Measurements from ENCODE around the gene MUSK.

DNA sequence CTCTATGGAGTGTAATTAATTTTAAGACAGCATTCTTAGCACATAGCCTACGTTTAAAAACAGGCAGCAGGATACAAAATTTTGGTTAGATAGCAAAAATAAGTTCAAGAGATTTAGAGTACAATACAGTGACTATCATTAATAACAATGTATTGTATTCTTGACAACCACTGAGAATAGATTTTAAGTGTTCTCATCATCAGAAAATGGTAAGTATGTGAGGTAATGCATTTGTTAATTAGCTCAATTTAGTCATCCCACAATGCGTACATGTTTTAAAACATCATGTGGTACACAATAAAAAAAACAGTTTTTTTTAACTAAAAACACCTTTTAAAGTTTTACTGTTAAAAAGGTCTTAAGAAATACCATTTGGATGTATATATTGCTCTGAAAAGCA lies 94.2 kb downstream of the MUSK start:
- TF ChIP-seq, protein P1, sequence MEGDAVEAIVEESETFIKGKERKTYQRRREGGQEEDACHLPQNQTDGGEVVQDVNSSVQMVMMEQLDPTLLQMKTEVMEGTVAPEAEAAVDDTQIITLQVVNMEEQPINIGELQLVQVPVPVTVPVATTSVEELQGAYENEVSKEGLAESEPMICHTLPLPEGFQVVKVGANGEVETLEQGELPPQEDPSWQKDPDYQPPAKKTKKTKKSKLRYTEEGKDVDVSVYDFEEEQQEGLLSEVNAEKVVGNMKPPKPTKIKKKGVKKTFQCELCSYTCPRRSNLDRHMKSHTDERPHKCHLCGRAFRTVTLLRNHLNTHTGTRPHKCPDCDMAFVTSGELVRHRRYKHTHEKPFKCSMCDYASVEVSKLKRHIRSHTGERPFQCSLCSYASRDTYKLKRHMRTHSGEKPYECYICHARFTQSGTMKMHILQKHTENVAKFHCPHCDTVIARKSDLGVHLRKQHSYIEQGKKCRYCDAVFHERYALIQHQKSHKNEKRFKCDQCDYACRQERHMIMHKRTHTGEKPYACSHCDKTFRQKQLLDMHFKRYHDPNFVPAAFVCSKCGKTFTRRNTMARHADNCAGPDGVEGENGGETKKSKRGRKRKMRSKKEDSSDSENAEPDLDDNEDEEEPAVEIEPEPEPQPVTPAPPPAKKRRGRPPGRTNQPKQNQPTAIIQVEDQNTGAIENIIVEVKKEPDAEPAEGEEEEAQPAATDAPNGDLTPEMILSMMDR (IDR thresholded peaks at IDR 0.05), result no peak
- TF ChIP-seq RAD21 (conservative IDR thresholded peaks at IDR 0.05 in 1 of 2, IDR thresholded peaks at IDR 0.05 in 1 of 2) (no peak), POLR2A (IDR thresholded peaks at IDR 0.05; ENCODE audit: low read length) (no peak), HOXA7 (CRISPR knock-in tag; IDR thresholded peaks at IDR 0.05) (no peak), CEBPB (IDR thresholded peaks at IDR 0.05) (no peak), MAFK (IDR thresholded peaks at IDR 0.05; ENCODE audit: partially characterized antibody) (no peak), HDAC2 (IDR thresholded peaks at IDR 0.05) (no peak), PHF8 (IDR thresholded peaks at IDR 0.05; ENCODE audit: borderline replicate concordance, low read depth) (no peak), JUN (IDR thresholded peaks at IDR 0.05) (no peak), CBX2 (IDR thresholded peaks at IDR 0.05; ENCODE audit: borderline replicate concordance, low read depth) (no peak)
- TF ChIP-seq, protein P2, sequence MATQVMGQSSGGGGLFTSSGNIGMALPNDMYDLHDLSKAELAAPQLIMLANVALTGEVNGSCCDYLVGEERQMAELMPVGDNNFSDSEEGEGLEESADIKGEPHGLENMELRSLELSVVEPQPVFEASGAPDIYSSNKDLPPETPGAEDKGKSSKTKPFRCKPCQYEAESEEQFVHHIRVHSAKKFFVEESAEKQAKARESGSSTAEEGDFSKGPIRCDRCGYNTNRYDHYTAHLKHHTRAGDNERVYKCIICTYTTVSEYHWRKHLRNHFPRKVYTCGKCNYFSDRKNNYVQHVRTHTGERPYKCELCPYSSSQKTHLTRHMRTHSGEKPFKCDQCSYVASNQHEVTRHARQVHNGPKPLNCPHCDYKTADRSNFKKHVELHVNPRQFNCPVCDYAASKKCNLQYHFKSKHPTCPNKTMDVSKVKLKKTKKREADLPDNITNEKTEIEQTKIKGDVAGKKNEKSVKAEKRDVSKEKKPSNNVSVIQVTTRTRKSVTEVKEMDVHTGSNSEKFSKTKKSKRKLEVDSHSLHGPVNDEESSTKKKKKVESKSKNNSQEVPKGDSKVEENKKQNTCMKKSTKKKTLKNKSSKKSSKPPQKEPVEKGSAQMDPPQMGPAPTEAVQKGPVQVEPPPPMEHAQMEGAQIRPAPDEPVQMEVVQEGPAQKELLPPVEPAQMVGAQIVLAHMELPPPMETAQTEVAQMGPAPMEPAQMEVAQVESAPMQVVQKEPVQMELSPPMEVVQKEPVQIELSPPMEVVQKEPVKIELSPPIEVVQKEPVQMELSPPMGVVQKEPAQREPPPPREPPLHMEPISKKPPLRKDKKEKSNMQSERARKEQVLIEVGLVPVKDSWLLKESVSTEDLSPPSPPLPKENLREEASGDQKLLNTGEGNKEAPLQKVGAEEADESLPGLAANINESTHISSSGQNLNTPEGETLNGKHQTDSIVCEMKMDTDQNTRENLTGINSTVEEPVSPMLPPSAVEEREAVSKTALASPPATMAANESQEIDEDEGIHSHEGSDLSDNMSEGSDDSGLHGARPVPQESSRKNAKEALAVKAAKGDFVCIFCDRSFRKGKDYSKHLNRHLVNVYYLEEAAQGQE (IDR thresholded peaks at IDR 0.05), result no peak
- TF ChIP-seq, protein P3, sequence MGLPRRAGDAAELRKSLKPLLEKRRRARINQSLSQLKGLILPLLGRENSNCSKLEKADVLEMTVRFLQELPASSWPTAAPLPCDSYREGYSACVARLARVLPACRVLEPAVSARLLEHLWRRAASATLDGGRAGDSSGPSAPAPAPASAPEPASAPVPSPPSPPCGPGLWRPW (IDR thresholded peaks at IDR 0.05), result no peak
- TF ChIP-seq, protein P4, sequence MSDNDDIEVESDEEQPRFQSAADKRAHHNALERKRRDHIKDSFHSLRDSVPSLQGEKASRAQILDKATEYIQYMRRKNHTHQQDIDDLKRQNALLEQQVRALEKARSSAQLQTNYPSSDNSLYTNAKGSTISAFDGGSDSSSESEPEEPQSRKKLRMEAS (IDR thresholded peaks at IDR 0.05), result no peak
- TF ChIP-seq, protein P5, sequence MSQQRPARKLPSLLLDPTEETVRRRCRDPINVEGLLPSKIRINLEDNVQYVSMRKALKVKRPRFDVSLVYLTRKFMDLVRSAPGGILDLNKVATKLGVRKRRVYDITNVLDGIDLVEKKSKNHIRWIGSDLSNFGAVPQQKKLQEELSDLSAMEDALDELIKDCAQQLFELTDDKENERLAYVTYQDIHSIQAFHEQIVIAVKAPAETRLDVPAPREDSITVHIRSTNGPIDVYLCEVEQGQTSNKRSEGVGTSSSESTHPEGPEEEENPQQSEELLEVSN (IDR thresholded peaks at IDR 0.05; ENCODE audit: borderline replicate concordance, low read depth), result no peak
